ENCODE results near the gene SMOC2.

The SMOC2 gene

DNA sequence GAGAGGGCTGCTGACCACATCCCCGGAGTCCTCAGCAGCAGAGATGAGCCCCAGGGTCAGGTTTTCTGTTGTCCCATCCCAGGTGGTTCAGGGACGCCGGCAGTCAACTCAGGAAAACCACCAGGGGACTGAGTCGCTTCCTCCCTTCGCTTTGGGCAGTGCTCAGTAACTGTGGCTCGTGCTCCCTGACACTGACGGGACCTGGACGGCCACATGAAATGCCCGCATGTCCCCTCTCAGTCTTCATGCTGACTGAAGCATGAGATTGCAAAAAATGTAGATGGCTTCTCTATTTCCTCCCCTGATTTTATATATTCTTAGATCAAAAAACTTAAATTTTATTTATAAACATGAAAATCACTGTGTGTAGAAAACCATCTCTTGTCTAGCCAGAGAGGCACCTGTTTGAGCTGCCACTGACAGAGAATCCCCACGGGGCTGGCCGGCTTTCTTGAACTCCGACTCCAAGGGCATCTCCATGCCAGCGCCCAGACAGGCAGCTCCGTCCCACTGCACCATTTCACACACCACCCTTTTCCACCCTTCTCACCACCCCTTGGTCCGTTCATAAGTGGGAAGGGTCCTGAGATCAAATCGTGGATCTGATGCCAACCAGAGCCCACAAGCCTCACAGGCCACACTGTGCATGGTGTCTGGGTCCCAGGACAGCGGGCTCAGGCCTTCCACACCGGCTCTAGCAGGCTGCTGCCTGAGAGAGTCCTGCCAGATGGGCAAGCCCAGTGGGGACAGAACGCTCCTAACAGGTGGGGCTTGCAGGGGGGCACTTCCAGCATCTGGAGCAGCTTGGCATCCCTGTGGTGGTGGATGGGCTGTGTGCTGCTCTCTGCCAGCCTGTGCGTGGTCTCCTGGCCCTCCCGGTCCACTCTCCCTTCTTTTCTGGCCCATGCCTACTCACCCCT lies 98.2 kb downstream of the SMOC2 start:
- ChIA-PET POLR2A (no interaction called here), CTCF (no interaction called here)
- no peak for TF ChIP-seq ZNF146 (tag by site-specific recombination; IDR thresholded peaks at IDR 0.05)
- TF ChIP-seq ZBTB8A (tag by site-specific recombination; IDR thresholded peaks at IDR 0.05), result no peak
- TF ChIP-seq ZSCAN23 (tag by site-specific recombination; IDR thresholded peaks at IDR 0.05), result no peak
- no peak for TF ChIP-seq ZBTB17 (tag by site-specific recombination; IDR thresholded peaks at IDR 0.05)
- no peak for TF ChIP-seq ZBTB21 (tag by site-specific recombination; IDR thresholded peaks at IDR 0.05)
- no peak for TF ChIP-seq ZNF707 (tag by site-specific recombination; IDR thresholded peaks at IDR 0.05)
- TF ChIP-seq KLF16 (tag by site-specific recombination; IDR thresholded peaks at IDR 0.05), result no peak
- TF ChIP-seq, protein P1, sequence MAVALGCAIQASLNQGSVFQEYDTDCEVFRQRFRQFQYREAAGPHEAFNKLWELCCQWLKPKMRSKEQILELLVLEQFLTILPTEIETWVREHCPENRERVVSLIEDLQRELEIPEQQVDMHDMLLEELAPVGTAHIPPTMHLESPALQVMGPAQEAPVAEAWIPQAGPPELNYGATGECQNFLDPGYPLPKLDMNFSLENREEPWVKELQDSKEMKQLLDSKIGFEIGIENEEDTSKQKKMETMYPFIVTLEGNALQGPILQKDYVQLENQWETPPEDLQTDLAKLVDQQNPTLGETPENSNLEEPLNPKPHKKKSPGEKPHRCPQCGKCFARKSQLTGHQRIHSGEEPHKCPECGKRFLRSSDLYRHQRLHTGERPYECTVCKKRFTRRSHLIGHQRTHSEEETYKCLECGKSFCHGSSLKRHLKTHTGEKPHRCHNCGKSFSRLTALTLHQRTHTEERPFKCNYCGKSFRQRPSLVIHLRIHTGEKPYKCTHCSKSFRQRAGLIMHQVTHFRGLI (tag by site-specific recombination; IDR thresholded peaks at IDR 0.05), result no peak
- TF ChIP-seq ZNF843 (tag by site-specific recombination; IDR thresholded peaks at IDR 0.05), result no peak
- no peak for TF ChIP-seq HOXA7 (CRISPR knock-in tag; IDR thresholded peaks at IDR 0.05; ENCODE audit: borderline replicate concordance)
- no peak for TF ChIP-seq ZNF157 (tag by site-specific recombination; IDR thresholded peaks at IDR 0.05)

GRCh38 chr6:168540713-168541291 lies 99.8 kb downstream of the SMOC2 start:
- TF ChIP-seq ZNF830 (tag by site-specific recombination; IDR thresholded peaks at IDR 0.05; ENCODE audit: low read depth) (no peak), ZNF221 (tag by site-specific recombination; IDR thresholded peaks at IDR 0.05; ENCODE audit: borderline replicate concordance) (no peak), ZNF398 (tag by site-specific recombination; IDR thresholded peaks at IDR 0.05) (no peak), ZNF350 (tag by site-specific recombination; IDR thresholded peaks at IDR 0.05) (no peak)
- Histone ChIP-seq H3K36me3 (ENCODE audit: control insufficient read depth in 2 of 2, insufficient read depth in 1 of 2, low read length in 2 of 2) (no peaks in the 10 kb centered on the region), H3K4me3 (ENCODE audit: low read depth, low read length) (no peak overlapping the region), H3K4me1 (ENCODE audit: control insufficient read depth, insufficient read depth, low read length) (no peaks in the 10 kb centered on the region), H3K9me3 (ENCODE audit: control insufficient read depth, insufficient read depth, low read depth, low read length) (no peaks in the 10 kb centered on the region), H3K27ac (ENCODE audit: extremely low read depth, low read depth, low read length) (no peak overlapping the region)
- CTCF ChIA-PET, result interaction anchor here (1.7 kb wide), 1 partner anchor 171 kb away, joined by 3 read pairs; no protein-coding TSS in a partner anchor
- POLR2A ChIA-PET, result no interaction called here

More for the DNA sequence above, 98.2 kb downstream of the SMOC2 start:
- no peaks in the 10 kb centered on the region for H3K36me3 ChIP-seq (ENCODE audit: control insufficient read depth in 2 of 2, insufficient read depth in 1 of 2, low read length in 2 of 2)
- no peak overlapping the region for H3K27ac ChIP-seq (ENCODE audit: extremely low read depth, low read depth, low read length)
- no peak overlapping the region for H3K4me3 ChIP-seq (ENCODE audit: low read depth, low read length)
- H3K4me1 ChIP-seq (ENCODE audit: control insufficient read depth, insufficient read depth, low read length), result no peaks in the 10 kb centered on the region
- H3K9me3 ChIP-seq (ENCODE audit: control insufficient read depth, insufficient read depth, low read depth, low read length), result no peaks in the 10 kb centered on the region

DNA sequence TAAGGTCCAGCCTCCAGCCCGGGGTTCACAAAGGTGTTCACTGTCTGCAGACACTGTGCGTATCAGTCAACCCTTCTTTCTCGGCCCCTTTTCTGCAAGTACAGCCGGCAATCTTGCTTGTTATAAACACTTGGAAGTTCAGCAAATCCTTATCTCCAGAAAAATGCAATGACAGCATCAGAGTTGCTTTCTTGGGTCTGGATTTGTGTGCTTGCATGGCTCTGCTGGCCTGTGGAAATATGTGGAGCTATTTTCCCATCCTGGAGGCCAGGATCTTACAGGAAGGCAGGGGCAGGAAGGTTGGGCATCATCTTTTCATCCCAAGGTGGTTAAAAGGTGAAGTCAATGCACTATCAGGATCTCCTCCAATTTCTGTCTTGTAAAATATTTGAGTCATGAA lies 100.3 kb downstream of the SMOC2 start:
- CTCF ChIA-PET, result interaction anchor here (1.7 kb wide), 1 partner anchor 171 kb away, joined by 3 read pairs; no protein-coding TSS in a partner anchor

More for the DNA sequence above, 100.3 kb downstream of the SMOC2 start:
- Histone ChIP-seq H3K4me1 (ENCODE audit: control insufficient read depth, insufficient read depth, low read length) (no peaks in the 10 kb centered on the region), H3K36me3 (ENCODE audit: control insufficient read depth in 2 of 2, insufficient read depth in 1 of 2, low read length in 2 of 2) (no peaks in the 10 kb centered on the region), H3K27ac (ENCODE audit: extremely low read depth, low read depth, low read length) (no peak overlapping the region), H3K4me3 (ENCODE audit: low read depth, low read length) (no peak overlapping the region), H3K9me3 (ENCODE audit: control insufficient read depth, insufficient read depth, low read depth, low read length) (no peaks in the 10 kb centered on the region)
- no peak for TF ChIP-seq ZNF362 (tag by site-specific recombination; IDR thresholded peaks at IDR 0.05)
- no peak for TF ChIP-seq OSR2 (tag by site-specific recombination; IDR thresholded peaks at IDR 0.05)
- TF ChIP-seq ZNF558 (tag by site-specific recombination; IDR thresholded peaks at IDR 0.05), result no peak
- TF ChIP-seq ZNF423 (tag by site-specific recombination; IDR thresholded peaks at IDR 0.05), result no peak
- no peak for TF ChIP-seq ZNF174 (tag by site-specific recombination; IDR thresholded peaks at IDR 0.05)
- POLR2A ChIA-PET, result no interaction called here

Data from HEK293 (cell line).